Lower leg skin (tissue), 3 donors: ENCODE data around the gene MUC3A.

Experiments
- CTCF ChIP-seq, 3 donors: fragments of 450-650 bp; IDR thresholded peaks; one replicate each; pipeline ENCODE4 v1.5.1; 2016; ENCODE audit warnings: antibody characterized with exemption in 3 of 3, mild to moderate bottlenecking in 3 of 3, moderate library complexity in 2 of 3
- POLR2A ChIP-seq, 2 donors: fragments of 450-650 bp; IDR thresholded peaks; one replicate each; pipeline ENCODE4 v1.6.1; 2016 to 2017; ENCODE audit warnings: antibody characterized with exemption in 2 of 2, mild to moderate bottlenecking in 1 of 2, moderate library complexity in 1 of 2

- no peak for TF ChIP-seq POLR2A (IDR thresholded peaks at IDR 0.05)
- TF ChIP-seq CTCF (IDR thresholded peaks at IDR 0.05): no peak
Measured at GRCh38 chr7:100943693-100944092, 5.6 kb upstream of the MUC3A start.
